22Rv1 (cell line): ENCODE results near the gene DISC1.

Experiments
- CTCF ChIP-seq: fragments of 450-650 bp; IDR thresholded peaks from 2 replicates; pipeline ENCODE4 v1.5.1; 2017; ENCODE audit warnings: mild to moderate bottlenecking
- ZFX ChIP-seq: fragments of 450-650 bp; IDR thresholded peaks from 2 replicates; pipeline ENCODE4 v1.6.1; 2017; ENCODE audit warnings: antibody characterized with exemption, borderline replicate concordance

- TF ChIP-seq CTCF (no peak), ZFX (no peak)
Measured at GRCh38 chr1:231838521-231838920, 211.9 kb downstream of the DISC1 start.
